Lower lobe of right lung (tissue), 2 donors: Measurements from ENCODE around the gene SUSD2. TPM values are rescaled to one million over a fixed set of nuclear protein-coding genes. Genes with fewer than 3 reads are reported as not detected.

Source experiments
- ATAC-seq, 2 donors: fragments of 200-7000 bp; cut with Tn5 transposase; one replicate each; pipeline ENCODE4 v1.9.1; 2020 to 2022; ENCODE audit warnings: mild to moderate bottlenecking in 2 of 2, moderate library complexity in 2 of 2
- DNase-seq: peaks from one replicate; pipeline ENCODE4 v3.0.0-alpha.2; 2020
- H3K27ac ChIP-seq: fragments of 200-600 bp; one replicate; pipeline ENCODE4 v1.8.0; 2022
- H3K27me3 ChIP-seq: fragments of 200-600 bp; one replicate; pipeline ENCODE4 v1.8.0; 2022; ENCODE audit warnings: low read depth
- H3K36me3 ChIP-seq: fragments of 200-600 bp; one replicate; pipeline ENCODE4 v1.8.0; 2022; ENCODE audit warnings: mild to moderate bottlenecking
- H3K4me1 ChIP-seq: fragments of 200-600 bp; one replicate; pipeline ENCODE4 v1.8.0; 2022
- H3K4me3 ChIP-seq: fragments of 200-600 bp; one replicate; pipeline ENCODE4 v1.8.0; 2022; ENCODE audit warnings: mild to moderate bottlenecking
- H3K9me3 ChIP-seq: fragments of 200-600 bp; one replicate; pipeline ENCODE4 v1.8.0; 2022
- CTCF ChIP-seq: fragments of 200-600 bp; IDR thresholded peaks from one replicate; pipeline ENCODE4 v1.8.0; 2022; ENCODE audit warnings: antibody characterized with exemption, mild to moderate bottlenecking
- intact Hi-C: fragments of 100-400 bp; cut with DNase I; formaldehyde crosslinking; loops from one replicate; pipeline ENCODE4 v1.11.0; 2022
- total RNA-seq: library from RNA; stranded (reverse); fragmentation: NEBNext Ultra II Directional; extraction: Animal tissue kit (Norgen Biotek cat#: 25700); gene quantifications from one replicate; pipeline ENCODE4 v1.2.1, GENCODE V29; 2021
- donor health status: DM: no; HTN: yes; CAD: no; lungs with severe emphysema.

The SUSD2 gene
- total RNA-seq, 1 donor from 2014 or later = 200 TPM

GRCh38 chr22:24159650-24160049, 21.6 kb upstream of the SUSD2 start:
- ATAC-seq (no peak), DNase-seq (no peak)
- Histone ChIP-seq H3K4me1 (peaks cover 69% of the 10 kb centered on the region), H3K27ac (no peak overlapping the region), H3K27me3 (no peaks in the 10 kb centered on the region), H3K9me3 (no peaks in the 10 kb centered on the region), H3K4me3 (no peak overlapping the region), H3K36me3 (peaks cover 35% of the 10 kb centered on the region)
- no peak for TF ChIP-seq CTCF
- intact Hi-C loops = no loop called here

GRCh38 chr22:24160546-24160945, 20.7 kb upstream of the SUSD2 start:
- intact Hi-C loops = no loop called here
- no peak for ATAC-seq
- Histone ChIP-seq H3K36me3 (peaks cover 44% of the 10 kb centered on the region), H3K9me3 (no peaks in the 10 kb centered on the region), H3K4me1 (peaks cover 60% of the 10 kb centered on the region), H3K4me3 (no peak overlapping the region), H3K27ac (peak overlapping the region; percentile 10), H3K27me3 (no peaks in the 10 kb centered on the region)
- no peak for TF ChIP-seq CTCF
- no peak for DNase-seq

GRCh38 chr22:24161485-24161884, 19.8 kb upstream of the SUSD2 start:
- TF ChIP-seq CTCF = no peak
- Histone ChIP-seq H3K9me3 (no peaks in the 10 kb centered on the region), H3K4me3 (no peak overlapping the region), H3K36me3 (peaks cover 53% of the 10 kb centered on the region), H3K27ac (no peak overlapping the region), H3K27me3 (no peaks in the 10 kb centered on the region), H3K4me1 (peaks cover 58% of the 10 kb centered on the region)
- ATAC-seq (no peak), DNase-seq (no peak)
- intact Hi-C loops = no loop called here

- Histone ChIP-seq H3K4me1 (peaks cover 58% of the 10 kb centered on the region), H3K27me3 (no peaks in the 10 kb centered on the region), H3K9me3 (no peaks in the 10 kb centered on the region), H3K36me3 (peaks cover 57% of the 10 kb centered on the region), H3K4me3 (no peak overlapping the region), H3K27ac (peak overlapping the region; percentile 26)
- TF ChIP-seq CTCF = no peak
- intact Hi-C loops = no loop called here
- ATAC-seq (no peak), DNase-seq (no peak)
Observed at GRCh38 chr22:24161909-24162308, 19.4 kb upstream of the SUSD2 start.

GRCh38 chr22:24162436-24162835, 18.9 kb upstream of the SUSD2 start:
- intact Hi-C loops = no loop called here
- H3K27ac ChIP-seq = peak overlapping the region; percentile 26
- H3K4me1 ChIP-seq = peaks cover 53% of the 10 kb centered on the region
- H3K36me3 ChIP-seq = peaks cover 63% of the 10 kb centered on the region
- DNase-seq (no peak), ATAC-seq (no peak)
- H3K27me3 ChIP-seq = no peaks in the 10 kb centered on the region
- no peaks in the 10 kb centered on the region for H3K9me3 ChIP-seq
- H3K4me3 ChIP-seq = no peak overlapping the region
- no peak for TF ChIP-seq CTCF

GRCh38 chr22:24164243-24164642, 17.0 kb upstream of the SUSD2 start:
- peaks cover 81% of the 10 kb centered on the region for H3K36me3 ChIP-seq
- no peaks in the 10 kb centered on the region for H3K27me3 ChIP-seq
- DNase-seq (no peak), ATAC-seq (no peak)
- no peak for TF ChIP-seq CTCF
- H3K27ac ChIP-seq = no peak overlapping the region
- no peak overlapping the region for H3K4me3 ChIP-seq
- peaks cover 35% of the 10 kb centered on the region for H3K4me1 ChIP-seq
- H3K9me3 ChIP-seq = no peaks in the 10 kb centered on the region
- intact Hi-C loops = no loop called here
